ENCODE data around the gene WWC1. TPM values are rescaled to one million over a fixed set of nuclear protein-coding genes. Genes with fewer than 3 reads are reported as not detected.
A peak's percentile ranks its signal among the peaks of the same experiment; 100 is the strongest.

WWC1 gene
- total RNA-seq, 1 experiment from 2014 or later: 190 TPM

DNA sequence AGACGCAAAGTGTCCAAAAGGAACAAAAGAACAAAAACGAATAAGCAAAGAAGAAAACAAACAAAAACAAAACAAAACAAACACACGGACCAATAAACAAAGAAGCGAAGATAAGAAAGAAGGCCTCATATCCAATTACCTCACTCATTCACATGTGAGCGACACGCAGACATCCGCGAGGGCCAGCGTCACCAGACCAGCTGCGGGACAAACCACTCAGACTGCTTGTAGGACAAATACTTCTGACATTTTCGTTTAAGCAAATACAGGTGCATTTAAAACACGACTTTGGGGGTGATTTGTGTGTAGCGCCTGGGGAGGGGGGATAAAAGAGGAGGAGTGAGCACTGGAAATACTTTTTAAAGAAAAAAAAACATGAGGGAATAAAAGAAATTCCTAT lies 28.3 kb upstream of the WWC1 start:
- DNase-seq: no peak
- Mint-ChIP-seq H3K9me3 (ENCODE audit: low read depth, unreplicated experiment) (no peaks in the 10 kb centered on the region), H3K27me3 (ENCODE audit: unreplicated experiment) (no peaks in the 10 kb centered on the region), H3K36me3 (ENCODE audit: insufficient read depth, unreplicated experiment) (no peaks in the 10 kb centered on the region), H3K4me3 (ENCODE audit: low read depth, unreplicated experiment) (no peak overlapping the region), H3K27ac (ENCODE audit: unreplicated experiment) (no peak overlapping the region), H3K4me1 (ENCODE audit: low read depth, unreplicated experiment) (peaks cover 2% of the 10 kb centered on the region)
- intact Hi-C loops (cut with micrococcal nuclease; ENCODE audit: unreplicated experiment): no loop called here
- CTCF ChIA-PET: no interaction called here
- BruUV-seq (replicated peaks): no TSS peak
- TF ChIP-seq CTCF (IDR thresholded peaks at IDR 0.05; ENCODE audit: unreplicated experiment): no peak

DNA sequence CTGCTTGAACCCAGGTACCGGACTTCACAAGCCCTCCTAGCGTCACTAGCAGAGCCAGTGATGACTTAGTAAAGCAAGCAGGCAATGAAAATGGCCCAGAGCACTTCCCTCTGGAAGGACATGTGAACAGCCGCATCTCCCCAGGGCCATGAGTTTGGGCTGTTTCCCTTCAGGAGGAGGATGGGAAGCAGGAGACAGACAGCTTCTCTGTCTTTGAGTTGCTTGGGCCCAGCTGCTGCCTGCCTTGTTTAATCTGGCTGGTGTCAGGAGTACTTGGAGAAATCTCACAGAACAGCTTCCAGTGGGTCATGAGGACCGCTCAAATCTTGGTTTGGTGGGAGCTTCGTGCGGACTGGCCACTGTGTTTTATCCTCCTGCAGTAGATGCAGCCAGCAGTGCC lies 25.4 kb upstream of the WWC1 start:
- Mint-ChIP-seq H3K27ac (ENCODE audit: unreplicated experiment) (no peak overlapping the region), H3K4me3 (ENCODE audit: low read depth, unreplicated experiment) (no peak overlapping the region), H3K4me1 (ENCODE audit: low read depth, unreplicated experiment) (peaks cover 31% of the 10 kb centered on the region), H3K27me3 (ENCODE audit: unreplicated experiment) (no peaks in the 10 kb centered on the region), H3K36me3 (ENCODE audit: insufficient read depth, unreplicated experiment) (no peaks in the 10 kb centered on the region), H3K9me3 (ENCODE audit: low read depth, unreplicated experiment) (no peaks in the 10 kb centered on the region)
- CTCF ChIA-PET: interaction anchor here (0.6 kb wide), 1 partner anchor 103 kb away, joined by 5 read pairs; no protein-coding TSS in a partner anchor
- no peak for TF ChIP-seq CTCF (IDR thresholded peaks at IDR 0.05; ENCODE audit: unreplicated experiment)
- intact Hi-C loops (cut with micrococcal nuclease; ENCODE audit: unreplicated experiment): no loop called here
- DNase-seq: no peak
- no TSS peak for BruUV-seq (replicated peaks)

GRCh38 chr5:168268949-168269936 lies 22.2 kb upstream of the WWC1 start:
- no TSS peak for BruUV-seq (replicated peaks)
- H3K36me3 Mint-ChIP-seq (ENCODE audit: insufficient read depth, unreplicated experiment): no peaks in the 10 kb centered on the region
- CTCF ChIA-PET: interaction anchor here (0.6 to 2.9 kb wide), 12 partner anchors 22 to 152 kb away, joined by 3 to 20 read pairs (median 8); partner anchors contain the start of gene WWC1
- peak overlapping the region; percentile 12 for H3K4me3 Mint-ChIP-seq (ENCODE audit: low read depth, unreplicated experiment)
- TF ChIP-seq CTCF (IDR thresholded peaks at IDR 0.05; ENCODE audit: unreplicated experiment): peak; percentile 94
- intact Hi-C loops (cut with micrococcal nuclease; ENCODE audit: unreplicated experiment): loop anchor here (1.0 to 2.0 kb wide), 4 partner anchors 20 to 218 kb away; partner anchors contain the start of gene RARS1
- peak overlapping the region; percentile 5 for H3K27ac Mint-ChIP-seq (ENCODE audit: unreplicated experiment)
- peaks cover 43% of the 10 kb centered on the region for H3K4me1 Mint-ChIP-seq (ENCODE audit: low read depth, unreplicated experiment)
- H3K9me3 Mint-ChIP-seq (ENCODE audit: low read depth, unreplicated experiment): no peaks in the 10 kb centered on the region
- H3K27me3 Mint-ChIP-seq (ENCODE audit: unreplicated experiment): no peaks in the 10 kb centered on the region
- DNase-seq: peak; percentile 97

GRCh38 chr5:168269937-168270330 lies 21.5 kb upstream of the WWC1 start:
- TSS peak; percentile 61 for BruUV-seq (replicated peaks)
- Mint-ChIP-seq H3K36me3 (ENCODE audit: insufficient read depth, unreplicated experiment) (no peaks in the 10 kb centered on the region), H3K27ac (ENCODE audit: unreplicated experiment) (peak overlapping the region; percentile 12), H3K4me3 (ENCODE audit: low read depth, unreplicated experiment) (peak overlapping the region; percentile 12), H3K9me3 (ENCODE audit: low read depth, unreplicated experiment) (no peaks in the 10 kb centered on the region), H3K4me1 (ENCODE audit: low read depth, unreplicated experiment) (peaks cover 43% of the 10 kb centered on the region), H3K27me3 (ENCODE audit: unreplicated experiment) (no peaks in the 10 kb centered on the region)
- CTCF ChIA-PET: interaction anchor here (0.9 to 2.9 kb wide), 12 partner anchors 21 to 152 kb away, joined by 3 to 20 read pairs (median 8); partner anchors contain the start of gene WWC1
- intact Hi-C loops (cut with micrococcal nuclease; ENCODE audit: unreplicated experiment): loop anchor here (1.0 to 2.0 kb wide), 6 partner anchors 19 to 217 kb away; partner anchors contain the start of gene RARS1
- DNase-seq: no peak
- no peak for TF ChIP-seq CTCF (IDR thresholded peaks at IDR 0.05; ENCODE audit: unreplicated experiment)

Measured in Calu3 (cell line).